Keratinocyte (primary cell): Measurements from ENCODE around the gene NTNG1.

Experiments used
- EZH2 ChIP-seq: IDR thresholded peaks from one replicate; pipeline ENCODE4 v1.6.1; 2012; ENCODE audit warnings: inconsistent platforms, mild to moderate bottlenecking, low read length, moderate library complexity
- TF ChIP-seq, protein P1 (sequence below), 3 experiments: IDR thresholded peaks in 1 of 3; conservative IDR thresholded peaks in 1 of 3; optimal IDR thresholded peaks in 1 of 3; 2 replicates in 2 of 3; 3 replicates in 1 of 3; pipeline versions ENCODE3 to v1.5.1; 2011; ENCODE audit warnings: low read length in 3 of 3, mild to moderate bottlenecking in 3 of 3, moderate library complexity in 2 of 3, control low read depth in 1 of 3, inconsistent platforms in 1 of 3; ENCODE audit not compliant: insufficient read depth in 2 of 3; ENCODE audit errors: extremely low read depth in 1 of 3

DNA sequence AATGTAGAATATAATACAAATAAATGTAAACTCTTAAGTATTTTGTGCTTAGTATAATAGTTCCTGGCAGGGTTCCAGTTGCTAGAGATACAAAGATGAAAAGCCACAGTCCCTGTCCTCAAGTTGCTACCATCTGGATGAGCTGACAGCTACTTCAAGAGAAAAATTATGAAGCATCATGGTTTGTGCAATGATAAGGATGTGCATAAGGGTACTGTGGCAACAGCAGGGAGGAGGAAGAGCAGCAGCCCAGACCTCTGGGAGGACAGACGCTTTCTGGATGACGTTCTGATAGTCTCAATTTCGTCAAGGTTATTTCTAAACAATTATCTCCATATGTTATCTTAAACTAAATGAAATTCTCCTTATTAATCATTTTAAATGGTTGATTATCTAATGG is 198.9 kb downstream of the NTNG1 start:
- TF ChIP-seq, protein P1, sequence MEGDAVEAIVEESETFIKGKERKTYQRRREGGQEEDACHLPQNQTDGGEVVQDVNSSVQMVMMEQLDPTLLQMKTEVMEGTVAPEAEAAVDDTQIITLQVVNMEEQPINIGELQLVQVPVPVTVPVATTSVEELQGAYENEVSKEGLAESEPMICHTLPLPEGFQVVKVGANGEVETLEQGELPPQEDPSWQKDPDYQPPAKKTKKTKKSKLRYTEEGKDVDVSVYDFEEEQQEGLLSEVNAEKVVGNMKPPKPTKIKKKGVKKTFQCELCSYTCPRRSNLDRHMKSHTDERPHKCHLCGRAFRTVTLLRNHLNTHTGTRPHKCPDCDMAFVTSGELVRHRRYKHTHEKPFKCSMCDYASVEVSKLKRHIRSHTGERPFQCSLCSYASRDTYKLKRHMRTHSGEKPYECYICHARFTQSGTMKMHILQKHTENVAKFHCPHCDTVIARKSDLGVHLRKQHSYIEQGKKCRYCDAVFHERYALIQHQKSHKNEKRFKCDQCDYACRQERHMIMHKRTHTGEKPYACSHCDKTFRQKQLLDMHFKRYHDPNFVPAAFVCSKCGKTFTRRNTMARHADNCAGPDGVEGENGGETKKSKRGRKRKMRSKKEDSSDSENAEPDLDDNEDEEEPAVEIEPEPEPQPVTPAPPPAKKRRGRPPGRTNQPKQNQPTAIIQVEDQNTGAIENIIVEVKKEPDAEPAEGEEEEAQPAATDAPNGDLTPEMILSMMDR (optimal IDR thresholded peaks at IDR 0.05 in 1 of 3, IDR thresholded peaks at IDR 0.05 in 1 of 3, conservative IDR thresholded peaks at IDR 0.05 in 1 of 3; ENCODE audit: extremely low read depth in 1 of 3, insufficient read depth in 2 of 3, low read length in 3 of 3), result no peak
- no peak for TF ChIP-seq EZH2
